K562 (cell line): ENCODE measurements around the gene SMARCC1. TPM values are rescaled to one million over a fixed set of nuclear protein-coding genes. Genes with fewer than 3 reads are reported as not detected.

ENCODE experiments used
- ATAC-seq: fragments of 200-7000 bp; cut with Tn5 transposase; 3 replicates; pipeline ENCODE4 v1.9.1; 2020; ENCODE audit warnings: moderate library complexity
- BruUV-seq: library from RNA; stranded (reverse); fragments of 400-500 nt; replicated peaks from 2 replicates; lab custom pipeline; 2021; lab: Mats Ljungman, UMichigan
- CTCF ChIA-PET: fragments of 300-600 bp; formaldehyde crosslinking; extraction: SDS; loops from one replicate; lab custom pipeline; 2021; ENCODE audit warnings: low intra/inter-chr PET ratio; lab: Yijun Ruan, JAX
- POLR2A ChIA-PET: fragments of 300-600, 350-650 bp; sonication (Branson Sonifier 250); formaldehyde crosslinking; extraction: SDS; loops from one replicate; lab custom pipeline; 2021; ENCODE audit warnings: antibody characterized with exemption, inconsistent platforms; lab: Yijun Ruan, JAX
- DNase-seq, 4 experiments: peaks; one replicate each; pipeline versions ENCODE4 v3.0.0 to v3.0.0-alpha.2; 2011 to 2018; ENCODE audit warnings: low spot score in 3 of 4, mixed read lengths in 3 of 4; ENCODE audit errors: extremely low read depth in 1 of 4
- FAIRE-seq: peaks from 2 replicates; lab custom pipeline; 2011; peaks lifted over from hg19 to GRCh38; lab: Jason Lieb, UNC
- H2AFZ ChIP-seq: 2 replicates; pipeline ENCODE4 v1.6.0; 2011; ENCODE audit warnings: low read depth, low read length, control low read depth, inconsistent platforms
- H3K27ac ChIP-seq: fragments of 200-600 bp; 3 replicates; pipeline ENCODE4 v1.8.0; 2011; ENCODE audit warnings: low read depth, mild to moderate bottlenecking, control low read depth, inconsistent platforms, low read length, moderate library complexity, mixed read lengths; ENCODE audit errors: extremely low read depth
- H3K27me3 ChIP-seq, 2 experiments: fragments of 300-600 bp in 1 of 2; 2 replicates in 1 of 2; 3 replicates in 1 of 2; pipeline versions ENCODE4 v1.6.0 to v1.8.0; 2011; ENCODE audit warnings: inconsistent platforms in 2 of 2, low read length in 2 of 2, mild to moderate bottlenecking in 1 of 2, mixed read lengths in 1 of 2, moderate library complexity in 1 of 2; ENCODE audit not compliant: control insufficient read depth in 2 of 2, insufficient read depth in 2 of 2
- H3K36me3 ChIP-seq: fragments of 300-600 bp; 3 replicates; pipeline ENCODE4 v1.8.0; 2011; ENCODE audit warnings: mild to moderate bottlenecking, low read length, inconsistent platforms; ENCODE audit not compliant: control insufficient read depth, insufficient read depth
- H3K4me1 ChIP-seq, 2 experiments: fragments of 200-600 bp in 1 of 2; replicated peaks in 1 of 2; 2 replicates in 1 of 2; 3 replicates in 1 of 2; pipeline versions ENCODE4 v1.5.1 to v1.8.0; 2011; ENCODE audit warnings: inconsistent platforms in 2 of 2, low read length in 2 of 2, mild to moderate bottlenecking in 1 of 2, mixed read lengths in 1 of 2, moderate library complexity in 1 of 2; ENCODE audit not compliant: control insufficient read depth in 2 of 2, insufficient read depth in 2 of 2
- H3K4me2 ChIP-seq: 2 replicates; pipeline ENCODE4 v1.6.1; 2011; ENCODE audit warnings: low read length, control low read depth, inconsistent platforms, mixed read lengths; ENCODE audit not compliant: insufficient read depth
- H3K4me3 ChIP-seq: fragments of 200-600 bp; sonication (generic), shearing (Covaris generic); 2 replicates; pipeline ENCODE4 v1.5.1; 2016; ENCODE audit warnings: control low read depth, inconsistent platforms
- H3K79me2 ChIP-seq: fragments of 200-600 bp; 3 replicates; pipeline ENCODE4 v1.8.0; 2011; ENCODE audit warnings: low read length, inconsistent platforms; ENCODE audit not compliant: control insufficient read depth, insufficient read depth
- H3K9ac ChIP-seq, 2 experiments: 2 replicates each; pipeline versions ENCODE4 v1.6.0 to v1.6.1; 2011; ENCODE audit warnings: low read depth in 2 of 2, low read length in 2 of 2, control low read depth in 1 of 2, inconsistent platforms in 1 of 2, mild to moderate bottlenecking in 1 of 2, mixed read lengths in 1 of 2; ENCODE audit not compliant: insufficient read depth in 1 of 2
- H3K9me1 ChIP-seq: one replicate; pipeline ENCODE4 v1.6.0; 2011; ENCODE audit warnings: inconsistent platforms, mild to moderate bottlenecking, low read length, moderate library complexity; ENCODE audit not compliant: control insufficient read depth, insufficient read depth
- H3K9me3 ChIP-seq: replicated peaks from 2 replicates; pipeline ENCODE4 v1.5.1; 2011; ENCODE audit warnings: low read depth, low read length, inconsistent platforms; ENCODE audit not compliant: control insufficient read depth, insufficient read depth
- H4K20me1 ChIP-seq: replicated peaks from 2 replicates; pipeline ENCODE4 v1.6.1; 2011; ENCODE audit warnings: low read length, inconsistent platforms, mixed read lengths; ENCODE audit not compliant: control insufficient read depth, insufficient read depth
- CBX5 ChIP-seq: IDR thresholded peaks from 2 replicates; pipeline ENCODE4 v1.6.1; 2014; ENCODE audit warnings: low read depth, borderline replicate concordance
- CBX8 ChIP-seq: fragments of 200-600 bp; sonication (generic); IDR thresholded peaks from 2 replicates; pipeline ENCODE4 v1.6.1; 2012; ENCODE audit warnings: borderline replicate concordance, mixed run types, low read depth, mild to moderate bottlenecking, moderate library complexity, mixed read lengths, low read length, control low read depth, inconsistent platforms; ENCODE audit not compliant: poor library complexity, severe bottlenecking; ENCODE audit errors: extremely low read depth
- CEBPB ChIP-seq: fragments of 450-650 bp; IDR thresholded peaks from 2 replicates; pipeline ENCODE4 v1.6.1; 2016; ENCODE audit warnings: missing genetic modification characterization, missing compliant biosample characterization
- CEBPG ChIP-seq, 3 experiments: fragments of 200-800 bp in 1 of 3; sonication (Bioruptor generic) in 1 of 3; sonication (generic) in 1 of 3; formaldehyde crosslinking in 1 of 3; IDR thresholded peaks in 2 of 3; conservative IDR thresholded peaks in 1 of 3; 2 replicates each; pipeline versions ENCODE4 v1.6.1 to v1.8.0; 2016 to 2022; ENCODE audit warnings: missing compliant biosample characterization in 2 of 3, missing genetic modification characterization in 2 of 3, mild to moderate bottlenecking in 1 of 3, missing genetic modification reagents in 1 of 3
- EP300 ChIP-seq: IDR thresholded peaks from 2 replicates; pipeline ENCODE4 v1.6.1; 2012; ENCODE audit warnings: low read length, improper control_type of control experiment
- NR2C1 ChIP-seq, 2 experiments: fragments of 450-650 bp; IDR thresholded peaks; 2 replicates each; pipeline ENCODE4 v1.6.1; 2017; ENCODE audit warnings: mild to moderate bottlenecking in 2 of 2, antibody characterized with exemption in 1 of 2, inconsistent platforms in 1 of 2, missing compliant biosample characterization in 1 of 2, missing genetic modification characterization in 1 of 2
- PRDM10 ChIP-seq: fragments of 450-650 bp; IDR thresholded peaks from 2 replicates; pipeline ENCODE4 v1.6.1; 2018; ENCODE audit not compliant: partially characterized antibody
- RBM25 ChIP-seq: fragments of 200-400 bp; formaldehyde crosslinking; IDR thresholded peaks from 2 replicates; pipeline ENCODE4 v1.6.1; 2018; ENCODE audit warnings: low read length, low read depth, moderate library complexity; ENCODE audit not compliant: severe bottlenecking
- TARDBP ChIP-seq: fragments of 450-650 bp; IDR thresholded peaks from 2 replicates; pipeline ENCODE4 v1.6.1; 2016
- ZNF384 ChIP-seq: IDR thresholded peaks from 2 replicates; pipeline ENCODE4 v1.6.1; 2012; ENCODE audit warnings: low read depth, low read length, improper control_type of control experiment
- WGBS: fragments of 100-300 bp; shearing (Covaris generic); methylation state at CpG from one replicate; pipeline ENCODE4 v1.1.6; 2016; ENCODE audit warnings: low coverage, mixed read lengths; ENCODE audit not compliant: insufficient coverage; ENCODE audit errors: missing lambda C conversion rate; 5-methylcytosine and 5-hydroxymethylcytosine counted together
- in situ Hi-C: fragments of 300-500 bp; cut with MboI; formaldehyde crosslinking; loops from 4 replicates; pipeline ENCODE4 v1.15.0; 2018; ENCODE audit warnings: inconsistent platforms, mixed read lengths
- intact Hi-C: fragments of 100-400 bp; cut with micrococcal nuclease; formaldehyde crosslinking; loops from 2 replicates; pipeline ENCODE4 v1.14.2; 2022
- polyA plus RNA-seq, 8 experiments: library from polyadenylated mRNA; depleted of rRNA in 4 of 8; stranded (reverse) in 5 of 8; unstranded in 3 of 8; fragments of >200 nt; fragmentation: Nextera tagmentation in 2 of 8; fragmentation: Illumina TruSeq in 1 of 8; extraction: Ambion mirVana in 2 of 8; extraction: Trizol in 1 of 8; gene quantifications; 2 replicates each; pipeline versions ENCODE4 v1.2.1 to v1.2.3, GENCODE V29; 2011 to 2014; ENCODE audit warnings: inconsistent platforms in 1 of 8, missing spikeins in 1 of 8
- total RNA-seq, 7 experiments: library from RNA; depleted of rRNA in 6 of 7; stranded (reverse); fragments of >200 nt in 6 of 7; fragmentation: Illumina TruSeq in 2 of 7; extraction: Trizol in 2 of 7; gene quantifications; 2 replicates each; pipeline versions ENCODE4 v1.2.1 to v1.2.3, GENCODE V29; 2011 to 2021; ENCODE audit warnings: low replicate concordance in 1 of 7

Gene SMARCC1
- total and polyA plus RNA-seq, 9 of the 15 experiments (the other 6 are each of a cell fraction or from before 2014, with no cell fraction given): 20.7 to 199 (median 66.0) TPM

DNA sequence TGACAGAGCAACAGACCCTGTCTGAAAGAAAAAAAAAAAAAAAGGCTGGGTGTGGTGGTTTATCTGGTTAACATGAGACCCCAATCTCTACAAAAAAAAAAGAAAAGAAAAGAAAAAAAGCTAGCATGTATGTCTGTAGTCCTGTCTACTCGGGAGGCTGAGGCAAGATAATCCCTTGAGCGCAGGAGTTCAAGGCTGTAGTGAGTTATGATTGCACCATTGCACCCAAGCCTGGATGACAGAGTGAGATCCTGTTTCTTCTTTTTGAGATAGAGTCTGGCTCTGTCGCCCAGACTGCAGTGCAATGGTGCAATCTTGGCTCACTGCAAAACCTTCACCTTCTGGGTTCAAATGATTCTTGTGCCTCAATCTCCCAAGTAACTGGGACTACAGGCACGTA is 12.9 kb upstream of the SMARCC1 start:
- no peaks in the 10 kb centered on the region for H3K27me3 ChIP-seq

More for the DNA sequence above, 12.9 kb upstream of the SMARCC1 start:
- Histone ChIP-seq H3K36me3 (no peaks in the 10 kb centered on the region), H3K9me1 (no peaks in the 10 kb centered on the region), H3K4me3 (no peak overlapping the region), H3K9ac (no peak overlapping the region), H4K20me1 (no peaks in the 10 kb centered on the region), H3K9me3 (peaks cover 10% of the 10 kb centered on the region), H2AFZ (peak overlapping the region; percentile 19; the same call in 1 of the 2 replicates), H3K79me2 (no peaks in the 10 kb centered on the region), H3K4me1 (peaks cover 4 to 5% of the 10 kb centered on the region in 2 experiments; a peak in 2 of 5 replicates), H3K4me2 (no peak overlapping the region)
- ATAC-seq (peak; percentile 57), FAIRE-seq (peak; percentile 59)
- POLR2A ChIA-PET: interaction anchor here (0.6 to 1.3 kb wide), 2 partner anchors 11 to 173 kb away, joined by 3 read pairs; no protein-coding TSS in a partner anchor
- no TSS peak for BruUV-seq
- intact Hi-C loops: no loop called here
- in situ Hi-C loops: no loop called here
- CTCF ChIA-PET: interaction anchor here (0.7 kb wide), 1 partner anchor 30 kb away, joined by 4 read pairs; no protein-coding TSS in a partner anchor
- TF ChIP-seq EP300 (no peak), NR2C1 (IDR thresholded peaks at IDR 0.05) (no peak), NR2C1 (tag; IDR thresholded peaks at IDR 0.05) (no peak), PRDM10 (no peak), CEBPB (tag) (peak; percentile 80), ZNF384 (peak; percentile 67), RBM25 (peak; percentile 22), CBX8 (no peak), TARDBP (no peak), CEBPG (CRISPR knock-in tag; IDR thresholded peaks at IDR 0.05) (peak; percentile 58; the same call in 1 of the 2 replicates), CEBPG (tag; conservative IDR thresholded peaks at IDR 0.05 in 1 of 2, IDR thresholded peaks at IDR 0.05 in 1 of 2) (no peak), CBX5 (no peak)
- TF ChIP-seq, all 486 proteins: peak for 4
- peak in 1 of 4 experiments; percentile 38 for DNase-seq
- 27% methylated on average over 4 of the region's 4 CpGs for WGBS
- no peak overlapping the region for H3K27ac ChIP-seq
